Tibial artery (tissue), 4 donors: ENCODE measurements around the gene STXBP2.

Experiments
- DNase-seq, 2 donors: peaks; one replicate each; pipeline ENCODE4 v3.0.0-alpha.2; 2019
- H3K27ac ChIP-seq, 2 donors: fragments of 200-600 bp; sonication (generic) in 1 of 2; 1 replicate in 1 of 2; 2 replicates in 1 of 2; pipeline ENCODE4 v1.5.1; 2018 to 2019; ENCODE audit warnings: mild to moderate bottlenecking in 1 of 2
- H3K27me3 ChIP-seq, 2 donors: fragments of 200-600 bp; sonication (generic) in 1 of 2; one replicate each; pipeline versions ENCODE4 v1.5.1 to v1.6.0; 2016 to 2019
- H3K36me3 ChIP-seq, 3 donors: fragments of 200-600 bp; sonication (generic) in 2 of 3; one replicate each; pipeline ENCODE4 v1.5.1; 2016 to 2019; ENCODE audit warnings: mild to moderate bottlenecking in 2 of 3
- H3K4me1 ChIP-seq, 4 donors: fragments of 200-600 bp; sonication (generic) in 2 of 4; 1 replicate in 3 of 4; 2 replicates in 1 of 4; pipeline ENCODE4 v1.5.1; 2016 to 2019
- H3K4me3 ChIP-seq, 2 donors: fragments of 200-600 bp; sonication (generic) in 1 of 2; 1 replicate in 1 of 2; 2 replicates in 1 of 2; pipeline ENCODE4 v1.5.1; 2018 to 2019; ENCODE audit warnings: mild to moderate bottlenecking in 2 of 2
- H3K9me3 ChIP-seq, 3 donors: fragments of 200-600 bp; sonication (generic) in 1 of 3; one replicate each; pipeline ENCODE4 v1.5.1; 2016 to 2019
- CTCF ChIP-seq, 2 experiments: fragments of 200-600 bp in 1 of 2; fragments of 450-650 bp in 1 of 2; IDR thresholded peaks; one replicate each; pipeline ENCODE4 v1.5.1; 2017 to 2019; ENCODE audit warnings: antibody characterized with exemption in 2 of 2, mild to moderate bottlenecking in 1 of 2, moderate library complexity in 1 of 2
- intact Hi-C: fragments of 100-400 bp; cut with DNase I; formaldehyde crosslinking; loops from one replicate; pipeline ENCODE4 v1.15.0; 2023; ENCODE audit warnings: low total_unique reads

The STXBP2 gene

GRCh38 chr19:7677669-7678311, 40.9 kb downstream of the STXBP2 start:
- Histone ChIP-seq H3K36me3 (peaks cover 0 to 8% (median 7%) of the 10 kb centered on the region in 3 donors), H3K9me3 (no peaks in the 10 kb centered on the region), H3K27me3 (peaks cover 0 to 44% of the 10 kb centered on the region in 2 donors), H3K4me1 (peaks cover 0 to 20% (median 11%) of the 10 kb centered on the region in 4 donors), H3K27ac (no peak overlapping the region), H3K4me3 (no peak overlapping the region)
- no peak for DNase-seq
- no peak for TF ChIP-seq CTCF (IDR thresholded peaks at IDR 0.05)
- intact Hi-C loops, result loop anchor here (10.0 kb wide), 1 partner anchor 323 kb away; no protein-coding TSS in a partner anchor

- no peak for DNase-seq
- peaks cover 8 to 21% (median 21%) of the 10 kb centered on the region in 3 donors for H3K36me3 ChIP-seq
These were observed 42.3 kb downstream of the STXBP2 start for GRCh38 chr19:7678971-7679751.

GRCh38 chr19:7679771-7680605, 43.1 kb downstream of the STXBP2 start:
- no peak for TF ChIP-seq CTCF (IDR thresholded peaks at IDR 0.05)
- intact Hi-C loops, result loop anchor here (5.0 to 10.0 kb wide), 3 partner anchors 115 to 583 kb away; no protein-coding TSS in a partner anchor
- peak overlapping the region in 1 of 2 donors; percentile 88 for H3K27ac ChIP-seq
- no peaks in the 10 kb centered on the region for H3K9me3 ChIP-seq
- H3K4me3 ChIP-seq, result peak overlapping the region; percentile 79 to 100
- peaks cover 16 to 26% (median 24%) of the 10 kb centered on the region in 3 donors for H3K36me3 ChIP-seq
- no peak for DNase-seq
- peaks cover 0 to 20% (median 11%) of the 10 kb centered on the region in 4 donors for H3K4me1 ChIP-seq
- peaks cover 0 to 41% of the 10 kb centered on the region in 2 donors for H3K27me3 ChIP-seq

More at GRCh38 chr19:7678971-7679751, 42.3 kb downstream of the STXBP2 start:
- H3K9me3 ChIP-seq, result no peaks in the 10 kb centered on the region
- intact Hi-C loops, result loop anchor here (10.0 kb wide), 1 partner anchor 324 kb away; no protein-coding TSS in a partner anchor
- no peak overlapping the region for H3K4me3 ChIP-seq
- peaks cover 0 to 20% (median 11%) of the 10 kb centered on the region in 4 donors for H3K4me1 ChIP-seq
- peaks cover 0 to 41% of the 10 kb centered on the region in 2 donors for H3K27me3 ChIP-seq
- TF ChIP-seq CTCF (IDR thresholded peaks at IDR 0.05), result no peak
- no peak overlapping the region for H3K27ac ChIP-seq

GRCh38 chr19:7680606-7681339, 43.9 kb downstream of the STXBP2 start, which contains the start of gene TRAPPC5:
TRAPPC5 (plus strand) TSS chr19:7680833; CDS start chr19:7682254, 1,421 bp downstream.
- Histone ChIP-seq H3K27me3 (peaks cover 0 to 41% of the 10 kb centered on the region in 2 donors), H3K36me3 (peaks cover 20 to 29% (median 24%) of the 10 kb centered on the region in 3 donors), H3K4me1 (peaks cover 0 to 20% (median 11%) of the 10 kb centered on the region in 4 donors), H3K4me3 (peak within 1 kb of the TSS; percentile 79 to 100), H3K9me3 (no peaks in the 10 kb centered on the region), H3K27ac (peak within 1 kb of the TSS; percentile 77 to 88)
- intact Hi-C loops, result loop anchor here (5.0 to 10.0 kb wide), 2 partner anchors 116 to 583 kb away; no protein-coding TSS in a partner anchor
- DNase-seq, result peak; percentile 77 to 89
- TF ChIP-seq CTCF (IDR thresholded peaks at IDR 0.05), result peak; percentile 96 to 97
